ENCODE results near the gene FRMD1. TPM values are rescaled to one million over a fixed set of nuclear protein-coding genes. Genes with fewer than 3 reads are reported as not detected.

Gene FRMD1
- total RNA-seq, 3 donors from 2014 or later: 0.29 to 0.96 (median 0.66) TPM

DNA sequence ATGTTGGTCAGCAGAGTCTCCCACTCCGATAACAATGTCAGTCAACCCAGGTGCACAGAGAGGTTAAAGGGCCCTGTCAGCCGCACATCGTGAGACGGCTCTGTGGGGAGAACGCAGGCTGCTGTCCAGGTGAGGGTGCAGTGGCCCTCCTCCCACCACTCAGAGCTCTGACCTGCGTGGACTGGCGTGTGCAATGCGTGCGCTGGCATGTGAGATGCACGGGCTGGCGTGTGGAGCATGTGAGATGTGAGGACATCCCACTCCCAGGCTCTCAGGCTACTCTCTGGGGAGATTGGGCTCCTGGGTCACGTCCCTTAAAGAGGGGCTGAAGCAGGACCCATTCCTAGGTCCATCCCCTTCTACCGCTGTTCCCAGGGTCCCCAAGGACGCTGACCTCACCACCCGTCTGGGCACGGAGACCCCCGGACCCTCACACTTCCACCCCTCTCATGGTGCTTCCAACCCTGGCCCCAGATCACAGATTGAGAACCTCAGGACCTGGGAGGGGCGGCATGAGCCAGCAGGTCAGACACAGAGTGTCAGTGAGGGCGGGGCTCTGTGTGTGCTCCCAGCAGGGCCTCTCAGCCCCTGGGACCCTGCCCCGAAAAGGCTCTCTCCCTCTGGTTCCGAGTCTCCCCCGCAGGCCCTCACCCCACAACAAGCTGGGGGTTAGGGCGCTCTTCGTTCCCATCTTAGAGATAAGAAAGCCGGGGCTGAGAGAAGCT, 8.6 kb upstream of the FRMD1 start:
- H3K36me3 ChIP-seq: no peaks in the 10 kb centered on the region
- H3K27me3 ChIP-seq: no peaks in the 10 kb centered on the region
- no peak for DNase-seq (ENCODE audit: low spot score in 2 of 2)
- no peak overlapping the region for H3K4me3 ChIP-seq
- intact Hi-C loops (cut with DNase I; ENCODE audit: low total_unique reads): no loop called here
- peaks cover 4 to 5% of the 10 kb centered on the region in 2 donors for H3K9me3 ChIP-seq
- no peak for TF ChIP-seq POLR2A (IDR thresholded peaks at IDR 0.05)
- TF ChIP-seq, protein P1, sequence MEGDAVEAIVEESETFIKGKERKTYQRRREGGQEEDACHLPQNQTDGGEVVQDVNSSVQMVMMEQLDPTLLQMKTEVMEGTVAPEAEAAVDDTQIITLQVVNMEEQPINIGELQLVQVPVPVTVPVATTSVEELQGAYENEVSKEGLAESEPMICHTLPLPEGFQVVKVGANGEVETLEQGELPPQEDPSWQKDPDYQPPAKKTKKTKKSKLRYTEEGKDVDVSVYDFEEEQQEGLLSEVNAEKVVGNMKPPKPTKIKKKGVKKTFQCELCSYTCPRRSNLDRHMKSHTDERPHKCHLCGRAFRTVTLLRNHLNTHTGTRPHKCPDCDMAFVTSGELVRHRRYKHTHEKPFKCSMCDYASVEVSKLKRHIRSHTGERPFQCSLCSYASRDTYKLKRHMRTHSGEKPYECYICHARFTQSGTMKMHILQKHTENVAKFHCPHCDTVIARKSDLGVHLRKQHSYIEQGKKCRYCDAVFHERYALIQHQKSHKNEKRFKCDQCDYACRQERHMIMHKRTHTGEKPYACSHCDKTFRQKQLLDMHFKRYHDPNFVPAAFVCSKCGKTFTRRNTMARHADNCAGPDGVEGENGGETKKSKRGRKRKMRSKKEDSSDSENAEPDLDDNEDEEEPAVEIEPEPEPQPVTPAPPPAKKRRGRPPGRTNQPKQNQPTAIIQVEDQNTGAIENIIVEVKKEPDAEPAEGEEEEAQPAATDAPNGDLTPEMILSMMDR (IDR thresholded peaks at IDR 0.05): no peak
- TF ChIP-seq POLR2AphosphoS5 (IDR thresholded peaks at IDR 0.05): no peak
- H3K27ac ChIP-seq: no peak overlapping the region
- no peaks in the 10 kb centered on the region for H3K4me1 ChIP-seq

DNA sequence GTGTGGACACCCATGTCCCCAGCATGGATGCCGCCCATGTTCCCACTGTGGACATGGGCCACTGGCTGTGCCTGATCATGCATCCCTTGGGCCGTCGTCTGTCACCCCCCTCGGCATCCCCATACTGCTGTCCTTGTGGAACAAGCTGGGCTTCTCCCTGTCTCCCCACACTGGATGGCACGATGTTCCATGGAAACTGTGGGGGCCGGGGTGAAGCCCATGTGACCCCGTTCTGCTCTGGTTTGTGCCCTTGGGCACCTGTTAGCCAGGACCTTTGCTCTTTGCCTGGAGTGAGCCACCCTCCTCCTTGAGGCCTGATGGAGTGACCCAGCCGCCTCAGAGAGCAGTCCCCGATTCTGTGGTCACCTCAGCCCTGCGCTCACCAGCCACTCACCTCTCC, 7.6 kb upstream of the FRMD1 start:
- no peaks in the 10 kb centered on the region for H3K4me1 ChIP-seq
- no peak overlapping the region for H3K27ac ChIP-seq
- no peak overlapping the region for H3K4me3 ChIP-seq
- intact Hi-C loops (cut with DNase I; ENCODE audit: low total_unique reads): no loop called here
- H3K9me3 ChIP-seq: no peaks in the 10 kb centered on the region
- no peaks in the 10 kb centered on the region for H3K27me3 ChIP-seq
- H3K36me3 ChIP-seq: no peaks in the 10 kb centered on the region
- no peak for DNase-seq (ENCODE audit: low spot score in 2 of 2)
- TF ChIP-seq POLR2A (IDR thresholded peaks at IDR 0.05) (no peak), POLR2AphosphoS5 (IDR thresholded peaks at IDR 0.05) (no peak)
- TF ChIP-seq, protein P1 (IDR thresholded peaks at IDR 0.05): no peak

DNA sequence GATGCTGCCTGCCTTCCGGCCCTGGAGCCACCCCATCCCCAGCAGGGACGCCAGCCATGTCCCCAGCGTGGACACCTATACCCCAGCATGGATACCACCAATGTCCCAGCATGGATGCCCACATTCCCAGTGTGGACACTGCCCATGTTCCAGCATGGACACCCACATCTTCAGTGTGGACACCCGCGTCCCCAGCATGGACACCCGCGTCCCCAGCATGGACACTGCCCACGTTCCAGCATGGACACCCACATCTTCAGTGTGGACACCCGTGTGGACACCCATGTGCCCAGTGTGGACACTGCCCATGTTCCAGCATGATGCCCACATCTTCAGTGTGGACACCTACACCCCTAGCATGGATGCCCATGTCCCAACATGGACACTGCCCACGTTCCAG, 7.1 kb upstream of the FRMD1 start:
- intact Hi-C loops (cut with DNase I; ENCODE audit: low total_unique reads): no loop called here
- H3K9me3 ChIP-seq: no peaks in the 10 kb centered on the region
- DNase-seq (ENCODE audit: low spot score in 2 of 2): no peak
- no peaks in the 10 kb centered on the region for H3K4me1 ChIP-seq
- H3K4me3 ChIP-seq: no peak overlapping the region
- no peaks in the 10 kb centered on the region for H3K36me3 ChIP-seq
- TF ChIP-seq, protein P1 (IDR thresholded peaks at IDR 0.05): no peak
- TF ChIP-seq POLR2AphosphoS5 (IDR thresholded peaks at IDR 0.05) (no peak), POLR2A (IDR thresholded peaks at IDR 0.05) (no peak)
- no peaks in the 10 kb centered on the region for H3K27me3 ChIP-seq
- H3K27ac ChIP-seq: no peak overlapping the region

DNA sequence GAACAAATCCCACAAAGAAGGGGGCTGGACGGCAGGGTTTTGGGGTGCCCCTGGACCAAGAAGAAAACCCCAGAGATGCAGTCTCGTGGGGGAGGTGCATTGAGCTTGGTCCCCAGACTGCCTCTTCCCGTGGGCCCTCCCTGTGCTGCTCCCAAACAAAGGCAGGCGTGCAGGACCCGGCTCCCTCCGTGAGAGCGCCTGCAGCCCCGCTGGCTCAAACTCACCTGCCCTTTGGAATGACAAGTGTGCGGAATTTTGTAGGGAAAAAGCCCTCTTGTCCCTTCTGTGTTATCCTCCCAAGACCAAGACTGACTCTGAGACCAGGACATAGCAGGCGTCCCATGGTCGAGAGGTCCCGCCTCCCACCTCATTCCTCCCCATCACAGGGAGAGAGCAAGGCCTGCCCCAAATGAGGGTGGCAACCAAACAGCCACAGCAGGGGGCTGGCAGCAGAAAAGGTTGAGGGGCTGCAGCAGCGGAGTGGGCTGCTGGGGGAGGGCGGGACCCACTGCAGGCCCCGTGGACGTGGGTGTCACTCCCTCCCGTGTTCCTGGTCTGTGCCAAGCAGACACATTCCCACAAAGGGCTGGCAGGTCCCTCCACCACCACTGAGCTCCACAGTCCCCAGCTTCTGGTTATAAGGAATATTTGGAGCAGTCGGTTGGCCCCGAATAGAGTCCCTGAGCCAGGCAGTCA, 5.6 kb upstream of the FRMD1 start:
- intact Hi-C loops (cut with DNase I; ENCODE audit: low total_unique reads): no loop called here

DNA sequence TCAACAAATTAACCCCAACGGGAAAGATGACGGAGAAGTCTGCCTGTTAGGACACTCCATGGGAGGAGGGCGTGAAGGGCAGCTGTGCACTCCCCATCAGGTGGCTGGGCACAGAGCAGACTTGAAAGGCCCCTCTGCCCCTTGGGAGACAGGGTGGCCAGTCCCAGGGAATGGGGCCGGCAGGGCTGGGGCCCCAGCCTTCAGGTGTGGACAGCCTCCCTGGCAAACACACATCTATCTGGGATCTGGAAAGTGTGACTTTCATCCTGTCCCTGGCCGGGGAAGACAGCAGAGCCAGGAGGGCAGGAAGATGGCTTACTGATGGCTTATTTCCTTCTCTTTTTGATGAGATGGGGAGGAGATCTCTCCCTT, 4.5 kb upstream of the FRMD1 start:
- intact Hi-C loops (cut with DNase I; ENCODE audit: low total_unique reads): no loop called here
- no peak for DNase-seq (ENCODE audit: low spot score in 2 of 2)
- Histone ChIP-seq H3K4me3 (no peak overlapping the region), H3K27me3 (no peaks in the 10 kb centered on the region), H3K9me3 (no peaks in the 10 kb centered on the region), H3K4me1 (no peaks in the 10 kb centered on the region), H3K27ac (no peak overlapping the region), H3K36me3 (no peaks in the 10 kb centered on the region)
- TF ChIP-seq POLR2AphosphoS5 (IDR thresholded peaks at IDR 0.05) (no peak), POLR2A (IDR thresholded peaks at IDR 0.05) (no peak)
- TF ChIP-seq, protein P1 (IDR thresholded peaks at IDR 0.05): no peak

More for the DNA sequence above, 5.6 kb upstream of the FRMD1 start:
- no peak overlapping the region for H3K4me3 ChIP-seq
- no peaks in the 10 kb centered on the region for H3K36me3 ChIP-seq
- TF ChIP-seq POLR2AphosphoS5 (IDR thresholded peaks at IDR 0.05): no peak
- TF ChIP-seq POLR2A (IDR thresholded peaks at IDR 0.05): no peak
- TF ChIP-seq, protein P1 (IDR thresholded peaks at IDR 0.05): no peak
- no peak for DNase-seq (ENCODE audit: low spot score in 2 of 2)
- H3K27ac ChIP-seq: no peak overlapping the region
- H3K9me3 ChIP-seq: no peaks in the 10 kb centered on the region
- no peaks in the 10 kb centered on the region for H3K27me3 ChIP-seq
- no peaks in the 10 kb centered on the region for H3K4me1 ChIP-seq
